Esophagus muscularis mucosa (tissue), 4 donors: ENCODE results near the gene TP63.

Experiments
- CTCF ChIP-seq, 3 experiments: fragments of 200-600 bp in 2 of 3; fragments of 450-650 bp in 1 of 3; sonication (generic) in 2 of 3; IDR thresholded peaks; one replicate each; pipeline ENCODE4 v1.5.1; 2017 to 2019; ENCODE audit warnings: antibody characterized with exemption in 3 of 3, mild to moderate bottlenecking in 2 of 3, moderate library complexity in 1 of 3
- EP300 ChIP-seq: sonication (generic); formaldehyde crosslinking; IDR thresholded peaks from one replicate; pipeline ENCODE4 v1.6.1; 2017; ENCODE audit warnings: antibody characterized with exemption
- POLR2A ChIP-seq: fragments of 450-650 bp; IDR thresholded peaks from one replicate; pipeline ENCODE4 v1.6.1; 2017; ENCODE audit warnings: antibody characterized with exemption, moderate library complexity, mild to moderate bottlenecking, low read depth
- POLR2AphosphoS5 ChIP-seq, 2 donors: sonication (generic); formaldehyde crosslinking; IDR thresholded peaks; one replicate each; pipeline ENCODE4 v1.6.1; 2017; ENCODE audit warnings: antibody characterized with exemption in 2 of 2

DNA sequence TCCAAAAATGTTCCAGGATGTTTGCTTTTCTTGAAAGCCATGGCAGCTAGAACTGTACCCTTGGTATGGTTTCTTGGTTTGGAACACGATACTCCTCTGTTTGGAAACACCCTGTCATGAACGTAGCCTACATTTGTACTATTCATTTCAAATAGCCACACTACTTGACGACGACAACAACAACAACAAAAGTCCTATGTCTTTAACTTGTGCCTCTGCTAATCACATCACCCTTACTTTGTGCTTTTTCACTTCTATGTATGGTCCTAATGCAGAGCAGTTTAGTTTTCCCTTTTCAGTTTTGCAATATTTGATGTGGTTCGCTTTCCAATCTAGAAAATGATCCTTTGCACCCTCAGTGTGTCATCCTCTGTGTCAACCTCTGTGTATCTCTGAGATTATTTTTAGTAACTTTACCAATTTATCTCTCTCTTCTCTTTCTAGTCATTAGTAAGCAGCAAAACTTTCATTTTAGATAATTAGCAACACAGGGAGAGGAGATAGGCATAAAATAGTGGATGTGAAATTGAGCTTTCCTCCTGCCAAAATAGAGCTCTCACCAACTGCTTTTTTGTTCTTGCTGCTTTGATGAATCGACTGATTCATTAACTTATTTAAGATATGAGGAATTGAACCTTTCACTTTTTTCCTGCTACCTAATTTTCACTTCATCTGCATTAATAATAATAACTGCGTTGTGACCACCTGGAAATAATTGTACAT, 44.1 kb upstream of the TP63 start:
- TF ChIP-seq POLR2A (no peak), POLR2AphosphoS5 (IDR thresholded peaks at IDR 0.05) (no peak), CTCF (IDR thresholded peaks at IDR 0.05) (no peak), EP300 (no peak)
